Heart left ventricle (tissue), 16 donors: ENCODE measurements around the gene ZNF638. TPM values are rescaled to one million over a fixed set of nuclear protein-coding genes. Genes with fewer than 3 reads are reported as not detected.
A peak's percentile ranks its signal among the peaks of the same experiment; 100 is the strongest.

ENCODE experiments used
- ATAC-seq, 4 donors: fragments of 200-7000 bp; cut with Tn5 transposase; one replicate each; pipeline ENCODE4 v1.9.1; 2020 to 2022; ENCODE audit warnings: moderate library complexity in 4 of 4, mild to moderate bottlenecking in 3 of 4, moderate number of reproducible peaks in 1 of 4
- DNase-seq, 5 donors: peaks; one replicate each; pipeline ENCODE4 v3.0.0-alpha.2; 2020
- H3K27ac ChIP-seq, 12 donors: fragments of 200-600 bp; sonication (generic) in 4 of 12; one replicate each; pipeline versions ENCODE4 v1.5.0 to v1.8.0; 2016 to 2022; ENCODE audit warnings: mild to moderate bottlenecking in 2 of 12
- H3K27me3 ChIP-seq, 9 donors: fragments of 200-600 bp; sonication (generic) in 2 of 9; one replicate each; pipeline versions ENCODE4 v1.5.1 to v1.8.0; 2016 to 2022; ENCODE audit warnings: mild to moderate bottlenecking in 3 of 9
- H3K36me3 ChIP-seq, 9 donors: fragments of 200-600 bp; sonication (generic) in 2 of 9; one replicate each; pipeline versions ENCODE4 v1.5.0 to v1.8.0; 2018 to 2022; ENCODE audit warnings: mild to moderate bottlenecking in 2 of 9
- H3K4me1 ChIP-seq, 12 donors: fragments of 200-600 bp; sonication (generic) in 4 of 12; one replicate each; pipeline versions ENCODE4 v1.5.0 to v1.8.0; 2016 to 2022; ENCODE audit warnings: mild to moderate bottlenecking in 3 of 12
- H3K4me3 ChIP-seq, 12 donors: fragments of 200-600 bp; sonication (generic) in 4 of 12; one replicate each; pipeline versions ENCODE4 v1.5.0 to v1.8.0; 2017 to 2022; ENCODE audit warnings: mild to moderate bottlenecking in 9 of 12, moderate library complexity in 4 of 12
- H3K9me3 ChIP-seq, 12 donors: fragments of 200-600 bp; sonication (generic) in 4 of 12; one replicate each; pipeline versions ENCODE4 v1.5.0 to v1.8.0; 2016 to 2022; ENCODE audit warnings: mild to moderate bottlenecking in 1 of 12
- POLR2A ChIP-seq, 2 donors: fragments of 450-650 bp; IDR thresholded peaks; one replicate each; pipeline ENCODE4 v1.6.1; 2017; ENCODE audit warnings: antibody characterized with exemption in 2 of 2, mild to moderate bottlenecking in 2 of 2, moderate library complexity in 2 of 2
- WGBS, 4 donors: extraction: QIAGEN DNeasy Blood & Tissue Kit in 2 of 4; methylation state at CpG; one replicate each; pipeline versions ENCODE4 v1.1.5 to v1.1.7; 2013 to 2018; 5-methylcytosine and 5-hydroxymethylcytosine counted together
- intact Hi-C, 10 donors: fragments of 100-400 bp; cut with DNase I; formaldehyde crosslinking; loops; one replicate each; pipeline versions ENCODE4 v1.11.1 to v1.14.2; 2022
- polyA plus RNA-seq, 2 donors: library from polyadenylated mRNA; stranded (reverse); fragments of 200-250 nt; gene quantifications; one replicate each; pipeline ENCODE4 v1.2.3, GENCODE V29; 2013
- total RNA-seq, 9 donors: library from RNA; depleted of rRNA in 2 of 9; stranded (reverse); fragments of >200 nt in 2 of 9; fragmentation: NEBNext Ultra II Directional in 3 of 9; extraction: Animal tissue kit (Norgen Biotek cat#: 25700) in 3 of 9; gene quantifications; one replicate each; pipeline versions ENCODE4 v1.1.0 to v1.2.4, GENCODE V29; 2016 to 2023
- TF ChIP-seq, protein P1 (sequence below), 12 donors: fragments of 200-600 bp; sonication (generic) in 4 of 12; IDR thresholded peaks; one replicate each; pipeline versions ENCODE4 v1.5.0 to v1.8.0; 2018 to 2022; ENCODE audit warnings: antibody characterized with exemption in 12 of 12, mild to moderate bottlenecking in 5 of 12
- donor health status: ischemic (EF 13 %, LVEDD 7.1; RV severe dilation, severe dysfunction).
- donor health status: healthy with polysubstance abuse.
- donor health status: DM: no; HTN: yes; CAD: no.
- donor health status: DM: no; HTN: no; CAD: no.
- donor health status: ischemic (EF 25% LVEDD 6.9; RV normal size, moderate dysfunction).
- donor health status: ischemic (EF 25% LVEDD 5.7; RV mildly dilated, moderate dysfunction).
- donor health status: healthy.
- donor health status: DM: yes; HTN: yes; CAD: no.
- donor health status: ischemic (EF 35%, LVEDD 5.7; RV mildly dilated, moderate dysfunction).
- donor health status: nonischemic (EF 11% LVEDD 7.7; RV severe dilation, severe dysfunction).
- donor health status: DM: yes; HTN: yes; CAD: no.
- donor health status: PGD.
- donor health status: ischemic (EF 29% LVEDD 5.4; RV normal size, mild dysfunction).
- donor health status: nonischemic (EF 23%, LVEDD 6.1; RV moderate dilation, normal function).

Gene ZNF638
- total and polyA plus RNA-seq, 11 donors = 48.6 to 118 (median 84.1) TPM

DNA sequence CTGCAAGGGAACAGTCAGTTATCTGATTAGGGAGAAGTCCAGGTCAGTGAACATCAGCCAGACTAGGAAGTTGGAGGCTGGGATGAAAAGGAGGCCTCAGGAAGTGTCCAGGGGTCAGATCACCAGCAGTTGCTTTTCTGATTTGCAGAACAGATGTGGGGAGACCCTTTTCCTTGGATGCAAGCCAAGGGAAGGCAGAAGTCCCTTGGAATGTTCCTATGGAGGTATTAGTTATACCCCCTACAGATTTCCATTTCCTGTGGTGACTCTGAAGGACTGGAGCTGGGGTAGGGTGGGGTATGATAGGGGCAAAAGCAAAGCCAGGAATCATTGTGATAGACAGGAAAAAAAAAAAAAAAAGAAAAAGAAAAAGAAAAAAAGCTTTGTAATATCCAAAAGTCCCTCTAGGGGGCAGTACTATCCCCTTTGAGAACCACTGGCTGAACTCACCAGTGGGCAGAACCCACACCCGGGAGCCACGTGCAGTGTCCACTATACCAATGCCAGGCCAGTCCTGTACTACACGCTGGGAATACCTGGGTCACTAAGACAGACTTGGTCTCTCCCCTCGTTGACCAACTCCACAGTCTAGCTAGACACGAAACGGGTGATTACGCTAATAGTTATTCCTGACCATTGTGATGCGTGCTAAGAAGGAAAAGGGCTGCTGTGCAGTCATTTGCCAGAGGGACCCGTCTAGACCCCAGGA, 129.2 kb downstream of the ZNF638 start:
- Histone ChIP-seq H3K9me3 (peaks cover 0 to 9% (median 0%) of the 10 kb centered on the region in 12 donors), H3K4me3 (no peak overlapping the region), H3K27me3 (no peaks in the 10 kb centered on the region), H3K27ac (peak overlapping the region in 7 of 12 donors; percentile 5 to 92 (median 52)), H3K4me1 (peaks cover 0 to 84% (median 64%) of the 10 kb centered on the region in 12 donors), H3K36me3 (no peaks in the 10 kb centered on the region)
- intact Hi-C loops = loop anchor here in 8 of 10 donors (1.0 to 5.0 kb wide), 3 partner anchors 47 to 50 kb away; no protein-coding TSS in a partner anchor
- peak in 1 of 5 donors; percentile 47 for DNase-seq
- TF ChIP-seq POLR2A (IDR thresholded peaks at IDR 0.05) = no peak
- TF ChIP-seq, protein P1, sequence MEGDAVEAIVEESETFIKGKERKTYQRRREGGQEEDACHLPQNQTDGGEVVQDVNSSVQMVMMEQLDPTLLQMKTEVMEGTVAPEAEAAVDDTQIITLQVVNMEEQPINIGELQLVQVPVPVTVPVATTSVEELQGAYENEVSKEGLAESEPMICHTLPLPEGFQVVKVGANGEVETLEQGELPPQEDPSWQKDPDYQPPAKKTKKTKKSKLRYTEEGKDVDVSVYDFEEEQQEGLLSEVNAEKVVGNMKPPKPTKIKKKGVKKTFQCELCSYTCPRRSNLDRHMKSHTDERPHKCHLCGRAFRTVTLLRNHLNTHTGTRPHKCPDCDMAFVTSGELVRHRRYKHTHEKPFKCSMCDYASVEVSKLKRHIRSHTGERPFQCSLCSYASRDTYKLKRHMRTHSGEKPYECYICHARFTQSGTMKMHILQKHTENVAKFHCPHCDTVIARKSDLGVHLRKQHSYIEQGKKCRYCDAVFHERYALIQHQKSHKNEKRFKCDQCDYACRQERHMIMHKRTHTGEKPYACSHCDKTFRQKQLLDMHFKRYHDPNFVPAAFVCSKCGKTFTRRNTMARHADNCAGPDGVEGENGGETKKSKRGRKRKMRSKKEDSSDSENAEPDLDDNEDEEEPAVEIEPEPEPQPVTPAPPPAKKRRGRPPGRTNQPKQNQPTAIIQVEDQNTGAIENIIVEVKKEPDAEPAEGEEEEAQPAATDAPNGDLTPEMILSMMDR (IDR thresholded peaks at IDR 0.05) = peak; percentile 48 to 81 (median 69)
- ATAC-seq = peak in 2 of 4 donors; percentile 19 to 31
- WGBS, 4 donors = 38 to 61% (median 41%) methylated on average over 9 of the region's 9 CpGs

DNA sequence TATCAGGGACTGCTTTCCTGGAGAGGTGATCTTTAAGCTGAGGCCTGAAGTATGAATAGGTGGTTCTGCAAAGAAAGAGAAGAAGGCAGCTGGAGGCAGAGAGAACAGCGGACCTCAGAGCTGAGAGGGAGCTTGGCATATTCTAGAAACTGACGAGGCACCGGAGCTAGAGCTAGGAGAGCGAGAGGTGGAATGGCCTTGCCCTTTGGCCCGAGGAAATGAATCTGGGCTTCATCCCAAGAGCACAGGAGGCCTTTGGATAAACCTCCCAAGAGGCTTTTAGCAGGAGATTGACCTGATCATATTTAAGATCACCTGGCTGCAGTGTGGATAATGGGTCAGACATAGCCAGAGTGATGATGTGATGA, 129.7 kb downstream of the ZNF638 start:
- 31 to 41% (median 34%) methylated on average over 5 of the region's 5 CpGs for WGBS, 4 donors
- H3K36me3 ChIP-seq = no peaks in the 10 kb centered on the region
- H3K27ac ChIP-seq = peak overlapping the region in 6 of 12 donors; percentile 31 to 92 (median 72)
- ATAC-seq = no peak
- no peak overlapping the region for H3K4me3 ChIP-seq
- H3K9me3 ChIP-seq = peaks cover 0 to 9% (median 0%) of the 10 kb centered on the region in 12 donors
- H3K27me3 ChIP-seq = no peaks in the 10 kb centered on the region
- intact Hi-C loops = loop anchor here in 7 of 10 donors (1.0 to 5.0 kb wide), 3 partner anchors 46 to 50 kb away; no protein-coding TSS in a partner anchor
- TF ChIP-seq POLR2A (IDR thresholded peaks at IDR 0.05) = no peak
- TF ChIP-seq, protein P1 (IDR thresholded peaks at IDR 0.05) = no peak
- no peak for DNase-seq
- peaks cover 0 to 84% (median 63%) of the 10 kb centered on the region in 12 donors for H3K4me1 ChIP-seq

DNA sequence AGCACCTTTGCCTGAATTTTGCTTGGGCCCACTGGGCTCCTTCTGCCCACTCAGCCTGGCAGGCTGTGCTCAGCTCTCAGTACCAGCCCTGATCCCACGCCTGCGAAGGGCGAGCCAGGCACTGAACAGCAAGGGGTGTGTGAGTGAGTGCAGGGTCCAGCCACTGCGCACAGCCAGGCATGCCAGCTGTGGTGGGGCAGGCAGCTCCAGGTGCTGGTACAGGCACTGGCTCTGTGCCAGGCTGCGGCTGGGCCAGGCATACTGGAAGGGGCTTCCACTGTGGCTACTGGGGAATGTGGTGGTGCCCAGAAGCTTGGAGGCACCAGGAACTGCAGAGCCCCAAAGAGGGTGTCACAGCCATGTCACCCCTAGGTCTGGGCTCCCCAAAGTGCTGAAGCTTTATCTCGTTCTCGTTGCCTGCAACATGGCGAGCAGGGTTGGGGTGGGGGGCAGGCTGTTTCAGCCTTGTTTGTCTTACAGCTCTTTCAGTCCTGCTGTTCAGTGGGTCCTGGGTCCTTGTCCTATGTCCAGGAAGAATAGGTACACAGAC, 130.5 kb downstream of the ZNF638 start:
- 84 to 96% (median 91%) methylated on average over 4 to 8 of the region's 8 CpGs for WGBS, 4 donors
- peaks cover 0 to 9% (median 0%) of the 10 kb centered on the region in 12 donors for H3K9me3 ChIP-seq
- no peak overlapping the region for H3K4me3 ChIP-seq
- ATAC-seq (no peak), DNase-seq (no peak)
- no peaks in the 10 kb centered on the region for H3K36me3 ChIP-seq
- peaks cover 0 to 84% (median 56%) of the 10 kb centered on the region in 12 donors for H3K4me1 ChIP-seq
- peak overlapping the region in 1 of 12 donors; percentile 20 for H3K27ac ChIP-seq
- intact Hi-C loops = loop anchor here in 2 of 10 donors (2.0 to 5.0 kb wide), 2 partner anchors 43 to 45 kb away; no protein-coding TSS in a partner anchor
- TF ChIP-seq, protein P1 (IDR thresholded peaks at IDR 0.05) = no peak
- TF ChIP-seq POLR2A (IDR thresholded peaks at IDR 0.05) = no peak
- no peaks in the 10 kb centered on the region for H3K27me3 ChIP-seq
